Type B pancreatic cell (in vitro differentiated cells): ENCODE measurements around the gene MS4A15. TPM values are rescaled to one million over a fixed set of nuclear protein-coding genes. Genes with fewer than 3 reads are reported as not detected.
"Not testable (repeated sequence)": the region's sequence is repeated elsewhere in the genome, so short reads cannot be mapped to it uniquely, and the experiment has no call there.

Experiments
- DNase-seq: peaks from one replicate; pipeline ENCODE4 v3.0.0; 2021; ENCODE audit warnings: mixed read lengths; ENCODE audit not compliant: unreplicated experiment; ENCODE audit errors: extremely low spot score
- H3K27ac Mint-ChIP-seq: 2 replicates; pipeline ENCODE4 v1.8.0; 2021; ENCODE audit warnings: mild to moderate bottlenecking, mixed read lengths
- H3K27me3 Mint-ChIP-seq: 2 replicates; pipeline ENCODE4 v1.8.0; 2021; ENCODE audit warnings: mixed read lengths
- H3K36me3 Mint-ChIP-seq: 2 replicates; pipeline ENCODE4 v1.8.0; 2021; ENCODE audit warnings: mixed read lengths
- H3K4me1 Mint-ChIP-seq: one replicate; pipeline ENCODE4 v1.8.0; 2021; ENCODE audit warnings: mixed read lengths; ENCODE audit not compliant: unreplicated experiment
- H3K4me3 Mint-ChIP-seq: 2 replicates; pipeline ENCODE4 v1.8.0; 2021; ENCODE audit warnings: mild to moderate bottlenecking, mixed read lengths
- H3K9me3 Mint-ChIP-seq: 2 replicates; pipeline ENCODE4 v1.8.0; 2021; ENCODE audit warnings: mixed read lengths
- CTCF ChIP-seq: fragments of 200-600 bp; sonication (generic); conservative IDR thresholded peaks from 2 replicates; pipeline ENCODE4 v1.5.0; 2021; ENCODE audit warnings: antibody characterized with exemption, mild to moderate bottlenecking
- long read RNA-seq: library from polyadenylated mRNA; unstranded; transcript quantifications from one replicate; pipeline ENCODE4 v2.0.0, GENCODE V29; 2020
- total RNA-seq: library from RNA; stranded (reverse); gene quantifications from 2 replicates; pipeline ENCODE4 v1.2.1, GENCODE V29; 2021; ENCODE audit warnings: low replicate concordance

The MS4A15 gene
- total RNA-seq: 0.27 TPM in 1 of 2 replicates, not detected in the other
- long read RNA-seq: 0 reads

GRCh38 chr11:60756307-60757032 is at the start of gene MS4A15:
Gene MS4A15 (plus strand): TSS chr11:60756867. CDS start chr11:60763734, 6,867 bp downstream.
- DNase-seq: no peak

GRCh38 chr11:60706931-60707330 is 49.7 kb upstream of the MS4A15 start:
- no peaks in the 10 kb centered on the region for H3K36me3 Mint-ChIP-seq
- H3K4me1 Mint-ChIP-seq: no peaks in the 10 kb centered on the region
- H3K27ac Mint-ChIP-seq: no peak overlapping the region
- H3K4me3 Mint-ChIP-seq: no peak overlapping the region
- no peaks in the 10 kb centered on the region for H3K9me3 Mint-ChIP-seq
- TF ChIP-seq CTCF: no peak
- no peak for DNase-seq
- peaks cover 6% of the 10 kb centered on the region for H3K27me3 Mint-ChIP-seq

More at GRCh38 chr11:60756307-60757032, at the start of gene MS4A15:
- Mint-ChIP-seq H3K27me3 (peaks cover 12% of the 10 kb centered on the region), H3K9me3 (no peaks in the 10 kb centered on the region), H3K27ac (peak within 1 kb of the TSS; percentile 97), H3K4me1 (no peaks in the 10 kb centered on the region), H3K4me3 (no peak within 1 kb of the TSS), H3K36me3 (no peaks in the 10 kb centered on the region)
- peak; percentile 66 for TF ChIP-seq CTCF

GRCh38 chr11:60710482-60710881 is 46.2 kb upstream of the MS4A15 start:
- H3K27me3 Mint-ChIP-seq: peaks cover 6% of the 10 kb centered on the region
- no peak for DNase-seq
- H3K36me3 Mint-ChIP-seq: no peaks in the 10 kb centered on the region
- TF ChIP-seq CTCF: peak; percentile 33
- no peak overlapping the region for H3K4me3 Mint-ChIP-seq
- no peaks in the 10 kb centered on the region for H3K9me3 Mint-ChIP-seq
- H3K4me1 Mint-ChIP-seq: no peaks in the 10 kb centered on the region
- no peak overlapping the region for H3K27ac Mint-ChIP-seq

GRCh38 chr11:60711276-60711675 is 45.4 kb upstream of the MS4A15 start:
- H3K4me1 Mint-ChIP-seq: no peaks in the 10 kb centered on the region
- no peaks in the 10 kb centered on the region for H3K9me3 Mint-ChIP-seq
- no peak for DNase-seq
- peak overlapping the region; percentile 16 for H3K4me3 Mint-ChIP-seq
- H3K27me3 Mint-ChIP-seq: peaks cover 6% of the 10 kb centered on the region
- no peaks in the 10 kb centered on the region for H3K36me3 Mint-ChIP-seq
- H3K27ac Mint-ChIP-seq: no peak overlapping the region
- no peak for TF ChIP-seq CTCF

- not testable (repeated sequence) for H3K36me3 Mint-ChIP-seq, H3K4me3 Mint-ChIP-seq, H3K27ac Mint-ChIP-seq, DNase-seq, H3K9me3 Mint-ChIP-seq, H3K4me1 Mint-ChIP-seq, H3K27me3 Mint-ChIP-seq
Observed at GRCh38 chr11:60713423-60713822, 43.2 kb upstream of the MS4A15 start.

- H3K27ac Mint-ChIP-seq: no peak overlapping the region
- peaks cover 10% of the 10 kb centered on the region for H3K27me3 Mint-ChIP-seq
- DNase-seq: no peak
- no peaks in the 10 kb centered on the region for H3K36me3 Mint-ChIP-seq
- TF ChIP-seq CTCF: no peak
- H3K4me1 Mint-ChIP-seq: no peaks in the 10 kb centered on the region
- no peaks in the 10 kb centered on the region for H3K9me3 Mint-ChIP-seq
- H3K4me3 Mint-ChIP-seq: no peak overlapping the region
Observed at GRCh38 chr11:60717956-60718355, 38.7 kb upstream of the MS4A15 start.
